H9 (cell line): ENCODE results near the gene STYXL2. TPM values are rescaled to one million over a fixed set of nuclear protein-coding genes. Genes with fewer than 3 reads are reported as not detected.

Experiments
- DNase-seq: peaks from one replicate; pipeline ENCODE4 v3.0.0-alpha.2; 2017
- H2AFZ ChIP-seq: one replicate; pipeline ENCODE4 v1.6.1; 2013; ENCODE audit warnings: mild to moderate bottlenecking, low read length, control low read depth, moderate library complexity
- H2AK5ac ChIP-seq: 2 replicates; pipeline ENCODE4 v1.6.1; 2013; ENCODE audit warnings: low read length, control low read depth, mixed read lengths; ENCODE audit not compliant: insufficient read length
- H2BK120ac ChIP-seq: one replicate; pipeline ENCODE4 v1.6.1; 2013; ENCODE audit warnings: low read depth, mild to moderate bottlenecking, low read length, control low read depth, inconsistent platforms; ENCODE audit not compliant: poor library complexity, severe bottlenecking
- H2BK12ac ChIP-seq: 2 replicates; pipeline ENCODE4 v1.6.1; 2013; ENCODE audit warnings: low read length, control low read depth, mixed read lengths, low read depth; ENCODE audit not compliant: insufficient read length
- H2BK15ac ChIP-seq: 2 replicates; pipeline ENCODE4 v1.6.1; 2013; ENCODE audit warnings: low read depth, low read length, control low read depth
- H2BK20ac ChIP-seq: one replicate; pipeline ENCODE4 v1.6.1; 2013; ENCODE audit warnings: low read depth, mild to moderate bottlenecking, low read length, control low read depth, inconsistent platforms; ENCODE audit not compliant: poor library complexity, severe bottlenecking
- H2BK5ac ChIP-seq: 2 replicates; pipeline ENCODE4 v1.6.1; 2013; ENCODE audit warnings: low read length, control low read depth, mixed read lengths; ENCODE audit not compliant: insufficient read length
- H3K14ac ChIP-seq: 2 replicates; pipeline ENCODE4 v1.6.1; 2013; ENCODE audit warnings: low read length, control low read depth; ENCODE audit not compliant: insufficient read depth
- H3K18ac ChIP-seq: 2 replicates; pipeline ENCODE4 v1.6.1; 2013; ENCODE audit warnings: low read depth, mild to moderate bottlenecking, mixed read lengths, low read length, control low read depth; ENCODE audit not compliant: insufficient read length
- H3K23ac ChIP-seq: 2 replicates; pipeline ENCODE4 v1.6.1; 2013; ENCODE audit warnings: low read length, control low read depth, mixed read lengths, low read depth; ENCODE audit not compliant: insufficient read length
- H3K23me2 ChIP-seq: 2 replicates; pipeline ENCODE4 v1.6.1; 2013; ENCODE audit warnings: low read depth, mild to moderate bottlenecking, mixed read lengths, low read length, control low read depth; ENCODE audit not compliant: insufficient read length, poor library complexity, severe bottlenecking
- H3K27ac ChIP-seq: 2 replicates; pipeline ENCODE4 v1.5.1; 2013; ENCODE audit warnings: low read length, control low read depth, mixed read lengths, low read depth; ENCODE audit not compliant: insufficient read length
- H3K27me3 ChIP-seq: 2 replicates; pipeline ENCODE4 v1.6.1; 2013; ENCODE audit warnings: low read length, control low read depth, inconsistent platforms; ENCODE audit not compliant: insufficient read depth
- H3K4ac ChIP-seq: 2 replicates; pipeline ENCODE4 v1.6.1; 2013; ENCODE audit warnings: low read depth, mild to moderate bottlenecking, control low read depth, inconsistent platforms, low read length, moderate library complexity
- H3K4me1 ChIP-seq: 2 replicates; pipeline ENCODE4 v1.6.1; 2013; ENCODE audit warnings: low read length, control low read depth, inconsistent platforms; ENCODE audit not compliant: insufficient read depth
- H3K4me2 ChIP-seq: 2 replicates; pipeline ENCODE4 v1.6.1; 2013; ENCODE audit warnings: low read length, control low read depth, mixed read lengths; ENCODE audit not compliant: insufficient read length, insufficient read depth
- H3K56ac ChIP-seq: 2 replicates; pipeline ENCODE4 v1.6.1; 2013; ENCODE audit warnings: low read depth, mild to moderate bottlenecking, mixed read lengths, low read length, control low read depth; ENCODE audit not compliant: insufficient read length
- H3K79me1 ChIP-seq: 2 replicates; pipeline ENCODE4 v1.6.1; 2013; ENCODE audit warnings: low read depth, mild to moderate bottlenecking, moderate library complexity, low read length, control low read depth, inconsistent platforms; ENCODE audit not compliant: insufficient read depth, poor library complexity, severe bottlenecking
- H3K79me2 ChIP-seq: 2 replicates; pipeline ENCODE4 v1.6.1; 2013; ENCODE audit warnings: low read length, control low read depth, inconsistent platforms; ENCODE audit not compliant: insufficient read depth
- H3K9ac ChIP-seq: 2 replicates; pipeline ENCODE4 v1.6.1; 2013; ENCODE audit warnings: low read length, control low read depth, mixed read lengths; ENCODE audit not compliant: insufficient read length; ENCODE audit errors: extremely low read depth
- H3K9me3 ChIP-seq: one replicate; pipeline ENCODE4 v1.6.1; 2013; ENCODE audit warnings: low read depth, low read length, inconsistent platforms; ENCODE audit not compliant: control insufficient read depth
- H3T11ph ChIP-seq: one replicate; pipeline ENCODE4 v1.6.1; 2013; ENCODE audit warnings: mild to moderate bottlenecking, low read length, control low read depth, inconsistent platforms
- H4K20me1 ChIP-seq: one replicate; pipeline ENCODE4 v1.6.1; 2013; ENCODE audit not compliant: control insufficient read depth, insufficient read length, insufficient read depth
- H4K5ac ChIP-seq: 2 replicates; pipeline ENCODE4 v1.6.1; 2013; ENCODE audit warnings: low read depth, mild to moderate bottlenecking, mixed read lengths, low read length, control low read depth; ENCODE audit not compliant: insufficient read length
- H4K8ac ChIP-seq: replicated peaks from 2 replicates; pipeline ENCODE4 v1.6.1; 2013; ENCODE audit warnings: low read length, control low read depth, mixed read lengths, low read depth; ENCODE audit not compliant: insufficient read length
- H4K91ac ChIP-seq: 2 replicates; pipeline ENCODE4 v1.6.1; 2013; ENCODE audit warnings: low read depth, mild to moderate bottlenecking, moderate library complexity, mixed read lengths, low read length, control low read depth; ENCODE audit not compliant: insufficient read length
- H3K27ac Mint-ChIP-seq, 3 experiments: 2 replicates in 2 of 3; 3 replicates in 1 of 3; pipeline ENCODE4 v1.8.0; 2020 to 2021; ENCODE audit warnings: mixed read lengths in 3 of 3, mild to moderate bottlenecking in 1 of 3, moderate library complexity in 1 of 3
- H3K27me3 Mint-ChIP-seq: 2 replicates; pipeline ENCODE4 v1.8.0; 2021; ENCODE audit warnings: low read depth, mild to moderate bottlenecking, moderate library complexity, mixed read lengths
- H3K36me3 Mint-ChIP-seq, 3 experiments: 2 replicates in 2 of 3; 3 replicates in 1 of 3; pipeline ENCODE4 v1.8.0; 2020 to 2021; ENCODE audit warnings: low read depth in 3 of 3, mixed read lengths in 3 of 3; ENCODE audit not compliant: insufficient read depth in 1 of 3
- H3K4me1 Mint-ChIP-seq, 2 experiments: 2 replicates each; pipeline ENCODE4 v1.8.0; 2020; ENCODE audit warnings: mixed read lengths in 2 of 2
- H3K4me3 Mint-ChIP-seq, 2 experiments: 2 replicates in 1 of 2; 3 replicates in 1 of 2; pipeline ENCODE4 v1.8.0; 2020 to 2021; ENCODE audit warnings: mild to moderate bottlenecking in 2 of 2, mixed read lengths in 2 of 2, moderate library complexity in 1 of 2
- H3K9me3 Mint-ChIP-seq, 2 experiments: 2 replicates in 1 of 2; 3 replicates in 1 of 2; pipeline ENCODE4 v1.8.0; 2020; ENCODE audit warnings: mild to moderate bottlenecking in 2 of 2, mixed read lengths in 2 of 2, moderate library complexity in 1 of 2
- CTCF ChIP-seq: fragments of 200-600 bp; sonication (generic); conservative IDR thresholded peaks from 3 replicates; pipeline ENCODE4 v1.8.0; 2021; ENCODE audit warnings: antibody characterized with exemption, mild to moderate bottlenecking
- WGBS: extraction: QIAGEN DNeasy Blood & Tissue Kit; methylation state at CpG from one replicate; pipeline ENCODE4 v1.1.7; 2013; ENCODE audit warnings: missing lambda C conversion rate, low lambda C conversion rate, mixed read lengths; ENCODE audit not compliant: insufficient read length; ENCODE audit errors: extremely low coverage; 5-methylcytosine and 5-hydroxymethylcytosine counted together
- total RNA-seq: library from RNA; stranded (reverse); gene quantifications from 2 replicates; pipeline ENCODE4 v1.2.1, GENCODE V29; 2021

Gene STYXL2
- total RNA-seq, 1 experiment from 2014 or later = 0.09 TPM

GRCh38 chr1:167064621-167065020 is 29.3 kb upstream of the STYXL2 start:
- H2BK12ac ChIP-seq = no peak overlapping the region
- H3K56ac ChIP-seq = no peak overlapping the region
- H3K9ac ChIP-seq = no peak overlapping the region
- no peaks in the 10 kb centered on the region for H3K79me1 ChIP-seq
- no peak overlapping the region for H4K91ac ChIP-seq
- peaks cover 9 to 18% of the 10 kb centered on the region in 2 experiments for H3K4me1 Mint-ChIP-seq
- H2BK120ac ChIP-seq = no peak overlapping the region
- no peak for DNase-seq
- peaks cover 3% of the 10 kb centered on the region for H3K23me2 ChIP-seq
- no peak overlapping the region; a peak in 1 of 7 replicates for H3K27ac Mint-ChIP-seq
- H2AK5ac ChIP-seq = no peak overlapping the region
- H2BK20ac ChIP-seq = no peak overlapping the region
- H4K5ac ChIP-seq = no peak overlapping the region
- no peaks in the 10 kb centered on the region; the same call in none of the 2 replicates for H3K27me3 Mint-ChIP-seq
- no peaks in the 10 kb centered on the region for H3K79me2 ChIP-seq
- no peak overlapping the region for H3K27ac ChIP-seq
- no peaks in the 10 kb centered on the region for H3K9me3 Mint-ChIP-seq
- no peak overlapping the region for H4K8ac ChIP-seq
- H4K20me1 ChIP-seq = no peaks in the 10 kb centered on the region
- no peaks in the 10 kb centered on the region for H3K4me1 ChIP-seq
- H2BK5ac ChIP-seq = no peak overlapping the region
- no peak overlapping the region for H3K4me2 ChIP-seq
- no peak overlapping the region for H3T11ph ChIP-seq
- H2BK15ac ChIP-seq = no peak overlapping the region
- H3K18ac ChIP-seq = no peak overlapping the region
- WGBS = no CpG with 5 or more reads among the region's 9 CpGs
- no peak overlapping the region for H2AFZ ChIP-seq
- no peak for TF ChIP-seq CTCF
- no peaks in the 10 kb centered on the region for H3K36me3 Mint-ChIP-seq
- no peak overlapping the region for H3K14ac ChIP-seq
- H3K4ac ChIP-seq = no peak overlapping the region
- H3K4me3 Mint-ChIP-seq = no peak overlapping the region
- H3K9me3 ChIP-seq = no peaks in the 10 kb centered on the region
- H3K23ac ChIP-seq = no peak overlapping the region
- no peaks in the 10 kb centered on the region for H3K27me3 ChIP-seq
